Parathyroid adenoma (tissue), 2 donors: ENCODE data around the gene RASD1.

Source experiments
- H2AFZ ChIP-seq: fragments of 300-600 bp; sonication (generic); one replicate; pipeline ENCODE4 v1.7.0; 2017; ENCODE audit warnings: antibody characterized with exemption, mild to moderate bottlenecking
- H3K27ac ChIP-seq: fragments of 300-600 bp; sonication (generic); one replicate; pipeline ENCODE4 v1.7.0; 2017
- H3K27me3 ChIP-seq: fragments of 300-600 bp; sonication (generic); one replicate; pipeline ENCODE4 v1.7.0; 2017; ENCODE audit warnings: low read length; ENCODE audit not compliant: control insufficient read depth, insufficient read depth
- H3K36me3 ChIP-seq: fragments of 300-600 bp; sonication (generic); one replicate; pipeline ENCODE4 v1.7.0; 2017; ENCODE audit warnings: low read length; ENCODE audit not compliant: control insufficient read depth, insufficient read depth
- H3K4me1 ChIP-seq: fragments of 300-600 bp; sonication (generic); one replicate; pipeline ENCODE4 v1.7.0; 2017; ENCODE audit warnings: control low read depth
- H3K4me2 ChIP-seq: fragments of 300-600 bp; sonication (generic); one replicate; pipeline ENCODE4 v1.7.0; 2017; ENCODE audit warnings: low read length
- H3K4me3 ChIP-seq: fragments of 300-600 bp; sonication (generic); one replicate; pipeline ENCODE4 v1.7.0; 2017; ENCODE audit warnings: low read depth, low read length
- H3K79me2 ChIP-seq: fragments of 300-600 bp; sonication (generic); one replicate; pipeline ENCODE4 v1.7.0; 2017; ENCODE audit warnings: control low read depth
- H3K9ac ChIP-seq: fragments of 300-600 bp; sonication (generic); one replicate; pipeline ENCODE4 v1.7.0; 2017; ENCODE audit warnings: mild to moderate bottlenecking
- H3K9me3 ChIP-seq: fragments of 300-600 bp; sonication (generic); one replicate; pipeline ENCODE4 v1.7.0; 2017; ENCODE audit warnings: low read length; ENCODE audit not compliant: control insufficient read depth
- TF ChIP-seq, protein P1 (sequence below): fragments of 300-600 bp; sonication (generic); IDR thresholded peaks from one replicate; pipeline ENCODE4 v1.7.0; 2017; ENCODE audit warnings: antibody characterized with exemption, mild to moderate bottlenecking
- donor health status: primary hyperparathyroidism.

RASD1 gene

DNA sequence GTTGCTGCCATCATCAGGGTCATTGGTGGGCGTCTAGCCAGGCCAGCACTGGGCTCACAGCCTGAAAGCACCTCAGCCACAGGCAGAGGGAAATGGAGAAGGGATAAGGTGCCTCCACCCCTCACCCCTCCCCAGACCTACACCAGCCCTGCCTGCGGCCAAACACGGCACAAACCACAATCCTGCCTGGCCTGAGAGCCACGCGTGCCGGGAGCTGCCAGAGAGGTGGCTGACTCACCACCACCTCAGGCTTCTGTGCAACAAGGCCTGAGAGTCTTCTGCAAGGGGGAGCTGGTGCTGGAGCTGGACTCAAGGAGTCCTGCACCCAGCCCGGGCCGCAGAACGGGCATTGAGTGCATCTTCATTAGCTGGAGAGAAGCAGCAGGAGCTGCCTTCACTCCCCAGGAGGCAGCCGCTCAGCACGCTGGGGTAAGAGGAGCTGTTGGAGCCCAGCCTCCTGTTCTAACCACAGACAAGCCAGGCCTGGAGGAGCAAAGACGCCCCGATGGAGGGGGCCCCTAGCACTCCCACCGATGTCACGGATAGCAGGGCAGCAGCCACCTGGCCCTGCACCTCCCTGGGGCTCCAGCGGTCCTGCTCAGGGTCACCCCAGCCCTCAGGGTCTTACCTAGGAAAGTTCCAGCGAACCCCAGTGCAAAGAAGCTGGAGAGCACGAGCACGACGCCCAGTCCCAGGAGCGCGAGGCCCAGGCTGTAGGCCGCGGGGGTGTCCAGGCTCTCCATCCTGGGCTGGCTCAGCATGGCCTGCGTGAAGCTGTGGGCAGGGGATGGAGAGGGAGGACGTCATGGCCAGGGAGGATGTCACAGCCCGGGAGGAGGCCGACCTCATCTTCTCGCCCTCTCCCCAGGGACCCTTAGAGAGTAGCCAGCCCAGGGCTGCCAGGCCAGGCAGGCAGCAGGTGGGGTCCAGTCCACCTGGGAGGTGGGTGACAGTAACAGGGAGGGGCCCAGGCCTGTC lies 16.0 kb upstream of the RASD1 start:
- no peaks in the 10 kb centered on the region for H3K27me3 ChIP-seq
- no peaks in the 10 kb centered on the region for H3K9me3 ChIP-seq
- no peaks in the 10 kb centered on the region for H3K4me1 ChIP-seq
- H3K79me2 ChIP-seq, result no peaks in the 10 kb centered on the region
- H3K36me3 ChIP-seq, result no peaks in the 10 kb centered on the region
- H3K9ac ChIP-seq, result no peak overlapping the region
- H3K4me2 ChIP-seq, result no peak overlapping the region
- H3K27ac ChIP-seq, result no peak overlapping the region
- H2AFZ ChIP-seq, result no peak overlapping the region
- H3K4me3 ChIP-seq, result no peak overlapping the region
- TF ChIP-seq, protein P1, sequence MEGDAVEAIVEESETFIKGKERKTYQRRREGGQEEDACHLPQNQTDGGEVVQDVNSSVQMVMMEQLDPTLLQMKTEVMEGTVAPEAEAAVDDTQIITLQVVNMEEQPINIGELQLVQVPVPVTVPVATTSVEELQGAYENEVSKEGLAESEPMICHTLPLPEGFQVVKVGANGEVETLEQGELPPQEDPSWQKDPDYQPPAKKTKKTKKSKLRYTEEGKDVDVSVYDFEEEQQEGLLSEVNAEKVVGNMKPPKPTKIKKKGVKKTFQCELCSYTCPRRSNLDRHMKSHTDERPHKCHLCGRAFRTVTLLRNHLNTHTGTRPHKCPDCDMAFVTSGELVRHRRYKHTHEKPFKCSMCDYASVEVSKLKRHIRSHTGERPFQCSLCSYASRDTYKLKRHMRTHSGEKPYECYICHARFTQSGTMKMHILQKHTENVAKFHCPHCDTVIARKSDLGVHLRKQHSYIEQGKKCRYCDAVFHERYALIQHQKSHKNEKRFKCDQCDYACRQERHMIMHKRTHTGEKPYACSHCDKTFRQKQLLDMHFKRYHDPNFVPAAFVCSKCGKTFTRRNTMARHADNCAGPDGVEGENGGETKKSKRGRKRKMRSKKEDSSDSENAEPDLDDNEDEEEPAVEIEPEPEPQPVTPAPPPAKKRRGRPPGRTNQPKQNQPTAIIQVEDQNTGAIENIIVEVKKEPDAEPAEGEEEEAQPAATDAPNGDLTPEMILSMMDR, result no peak

- H3K27ac ChIP-seq, result no peak overlapping the region
- no peak overlapping the region for H3K4me3 ChIP-seq
- H2AFZ ChIP-seq, result no peak overlapping the region
- no peak overlapping the region for H3K9ac ChIP-seq
- H3K36me3 ChIP-seq, result no peaks in the 10 kb centered on the region
- no peak overlapping the region for H3K4me2 ChIP-seq
- H3K9me3 ChIP-seq, result no peaks in the 10 kb centered on the region
- TF ChIP-seq, protein P1, result no peak
- H3K4me1 ChIP-seq, result no peaks in the 10 kb centered on the region
- no peaks in the 10 kb centered on the region for H3K79me2 ChIP-seq
- no peaks in the 10 kb centered on the region for H3K27me3 ChIP-seq
These were observed 15.1 kb upstream of the RASD1 start for GRCh38 chr17:17511293-17511741.

DNA sequence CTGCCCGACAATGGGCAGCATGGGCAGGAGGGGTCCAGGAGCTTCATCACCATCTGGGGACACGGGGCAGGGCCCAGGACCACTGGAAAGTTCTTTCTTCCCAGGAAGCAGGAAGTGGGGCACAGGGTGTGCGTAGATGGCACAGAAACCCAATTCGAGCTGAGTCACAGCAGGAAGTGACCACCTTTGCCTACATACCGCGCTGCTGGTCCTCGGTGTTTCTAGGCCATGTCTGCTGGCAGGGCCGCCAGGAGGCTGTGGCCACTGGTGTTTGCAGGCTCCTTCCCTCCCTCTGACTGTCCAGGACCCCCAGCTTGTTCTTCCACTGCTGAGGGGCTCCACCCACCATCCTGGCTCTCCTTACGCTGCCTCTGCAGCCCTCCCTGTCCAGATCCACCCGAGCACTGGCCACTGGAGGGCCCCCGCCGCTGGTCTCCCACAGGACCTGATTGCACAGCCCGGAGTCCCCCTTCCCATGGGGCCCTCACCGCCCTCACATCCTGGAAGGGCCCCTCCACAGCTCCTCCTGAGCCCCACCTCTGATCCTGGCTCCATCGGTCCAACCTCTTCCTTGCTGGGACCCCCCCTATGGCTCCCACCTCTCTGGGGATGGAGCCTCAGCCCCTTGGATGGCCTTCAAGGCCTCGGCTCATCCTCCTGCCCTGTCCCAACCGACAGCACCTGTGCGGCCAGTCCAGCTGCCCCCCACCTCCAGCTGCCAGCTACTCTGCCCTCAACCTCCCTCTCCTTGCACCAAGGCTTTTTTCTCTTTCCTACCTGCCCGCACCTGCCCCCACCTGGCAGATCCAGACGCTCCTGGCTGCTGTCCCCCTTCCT lies 14.5 kb upstream of the RASD1 start:
- no peaks in the 10 kb centered on the region for H3K9me3 ChIP-seq
- H3K27me3 ChIP-seq, result no peaks in the 10 kb centered on the region
- no peak overlapping the region for H3K4me3 ChIP-seq
- no peak overlapping the region for H3K4me2 ChIP-seq
- no peak overlapping the region for H3K9ac ChIP-seq
- H3K79me2 ChIP-seq, result no peaks in the 10 kb centered on the region
- no peak overlapping the region for H2AFZ ChIP-seq
- TF ChIP-seq, protein P1, result no peak
- H3K27ac ChIP-seq, result no peak overlapping the region
- H3K4me1 ChIP-seq, result no peaks in the 10 kb centered on the region
- H3K36me3 ChIP-seq, result no peaks in the 10 kb centered on the region

DNA sequence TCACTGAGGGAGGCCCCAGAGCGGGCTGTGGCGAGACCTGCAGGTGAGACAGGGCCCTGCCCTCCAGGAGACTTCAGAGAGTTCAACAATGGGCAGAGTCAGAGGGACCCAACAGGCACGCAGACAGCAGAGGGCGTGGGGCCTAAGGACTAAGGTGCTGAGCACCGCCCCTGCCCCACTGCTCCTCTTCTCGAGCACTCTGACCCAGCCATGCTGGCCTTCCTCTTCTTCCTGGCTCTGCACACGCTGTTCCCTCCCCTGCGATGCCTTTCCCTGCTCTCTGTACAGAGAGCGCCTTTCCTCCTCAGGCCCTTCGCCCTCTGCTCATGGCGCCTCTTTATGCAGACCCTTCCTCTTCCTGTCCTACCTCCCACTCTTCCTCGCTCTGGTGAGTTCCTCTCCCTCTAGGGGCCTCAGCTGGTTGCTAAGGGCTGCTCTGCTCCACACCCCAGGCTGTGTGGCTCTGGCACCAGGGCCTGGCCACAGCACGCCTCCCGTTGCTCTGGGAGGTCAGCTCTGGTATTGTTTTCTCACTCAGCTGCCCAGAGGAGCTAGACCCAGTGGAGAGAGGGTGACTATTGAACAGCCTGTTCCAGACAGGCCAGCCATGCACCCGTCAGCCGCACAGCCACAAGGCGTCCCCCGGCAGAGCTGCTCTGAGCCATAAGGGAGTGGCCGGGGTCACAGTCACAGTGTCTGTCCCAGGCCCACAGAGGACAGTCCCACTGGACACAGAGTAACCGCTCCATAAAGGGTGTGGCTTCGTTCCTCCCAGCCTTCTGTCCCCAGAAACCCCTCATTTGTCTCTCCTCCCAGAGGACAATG lies 13.6 kb upstream of the RASD1 start:
- Histone ChIP-seq H2AFZ (no peak overlapping the region), H3K79me2 (no peaks in the 10 kb centered on the region), H3K9me3 (no peaks in the 10 kb centered on the region), H3K4me2 (no peak overlapping the region), H3K27me3 (no peaks in the 10 kb centered on the region), H3K9ac (no peak overlapping the region), H3K4me1 (no peaks in the 10 kb centered on the region), H3K4me3 (no peak overlapping the region), H3K27ac (no peak overlapping the region), H3K36me3 (no peaks in the 10 kb centered on the region)
- TF ChIP-seq, protein P1, result no peak
